GM21528 (cell line): ENCODE measurements around the gene TBATA.

Source experiments
- ATAC-seq: cut with Tn5 transposase; IDR thresholded peaks from one replicate; pipeline ENCODE4 v1.9.1; 2021; ENCODE audit warnings: mild to moderate bottlenecking, moderate library complexity; ENCODE audit not compliant: unreplicated experiment, low FRiP score

Gene TBATA

GRCh38 chr10:70763567-70763966 lies 21.6 kb downstream of the TBATA start:
- ATAC-seq = no peak

GRCh38 chr10:70762441-70763175 lies 22.6 kb downstream of the TBATA start:
- no peak for ATAC-seq

GRCh38 chr10:70761727-70762350 lies 23.3 kb downstream of the TBATA start:
- no peak for ATAC-seq

- no peak for ATAC-seq
Observed at GRCh38 chr10:70761031-70761601, 24.1 kb downstream of the TBATA start.

- no peak for ATAC-seq
Observed at GRCh38 chr10:70760271-70760787, 24.8 kb downstream of the TBATA start.

- ATAC-seq = no peak
Observed at GRCh38 chr10:70759781-70760180, 25.4 kb downstream of the TBATA start.

GRCh38 chr10:70758757-70759514 lies 26.2 kb downstream of the TBATA start:
- ATAC-seq = no peak

GRCh38 chr10:70757856-70758255 lies 27.3 kb downstream of the TBATA start:
- ATAC-seq = no peak

GRCh38 chr10:70756700-70757360 lies 28.3 kb downstream of the TBATA start:
- ATAC-seq = no peak

GRCh38 chr10:70753841-70754621 lies 31.1 kb downstream of the TBATA start:
- ATAC-seq = no peak

- ATAC-seq = no peak
Observed at GRCh38 chr10:70753026-70753663, 32.0 kb downstream of the TBATA start.

- no peak for ATAC-seq
Observed at GRCh38 chr10:70752571-70752970, 32.6 kb downstream of the TBATA start.

GRCh38 chr10:70751991-70752390 lies 33.2 kb downstream of the TBATA start:
- no peak for ATAC-seq

- no peak for ATAC-seq
Observed at GRCh38 chr10:70751356-70751755, 33.8 kb downstream of the TBATA start.

- no peak for ATAC-seq
Observed at GRCh38 chr10:70750156-70750703, 34.9 kb downstream of the TBATA start.

- ATAC-seq = no peak
Observed at GRCh38 chr10:70749756-70750155, 35.4 kb downstream of the TBATA start.

GRCh38 chr10:70748801-70749573 lies 36.2 kb downstream of the TBATA start:
- no peak for ATAC-seq

GRCh38 chr10:70748305-70748704 lies 36.9 kb downstream of the TBATA start:
- ATAC-seq = no peak
